NCI-H82 treated with DMSO at 0.1 percent for 48 hours (cell line): ENCODE data around the gene MYO3B.
"Not testable (repeated sequence)": the region's sequence is repeated elsewhere in the genome, so short reads cannot be mapped to it uniquely, and the experiment has no call there.

Experiments used
- DNase-seq: peaks from one replicate; lab custom pipeline; 2025; ENCODE audit not compliant: unreplicated experiment; lab: John Stamatoyannopoulos, UW

The MYO3B gene

DNA sequence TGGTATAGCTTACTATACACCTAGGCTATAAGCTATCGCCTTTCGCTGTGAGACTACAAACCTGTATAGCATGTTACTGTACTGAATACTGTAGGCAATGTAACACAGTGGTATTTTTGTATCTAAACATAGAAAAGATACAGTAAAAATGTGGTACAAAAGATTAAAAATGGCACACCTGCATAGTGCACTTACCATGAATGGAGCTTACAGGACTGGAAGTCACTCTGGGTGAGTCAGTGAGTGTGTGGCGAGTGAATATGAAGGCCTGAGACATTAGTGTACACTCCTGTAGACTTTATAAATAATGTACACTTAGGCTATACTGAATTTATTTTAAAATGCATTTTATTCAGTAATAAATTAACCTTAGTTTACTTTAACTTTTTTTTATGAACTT lies 279.0 kb downstream of the MYO3B start:
- no peak for DNase-seq

DNA sequence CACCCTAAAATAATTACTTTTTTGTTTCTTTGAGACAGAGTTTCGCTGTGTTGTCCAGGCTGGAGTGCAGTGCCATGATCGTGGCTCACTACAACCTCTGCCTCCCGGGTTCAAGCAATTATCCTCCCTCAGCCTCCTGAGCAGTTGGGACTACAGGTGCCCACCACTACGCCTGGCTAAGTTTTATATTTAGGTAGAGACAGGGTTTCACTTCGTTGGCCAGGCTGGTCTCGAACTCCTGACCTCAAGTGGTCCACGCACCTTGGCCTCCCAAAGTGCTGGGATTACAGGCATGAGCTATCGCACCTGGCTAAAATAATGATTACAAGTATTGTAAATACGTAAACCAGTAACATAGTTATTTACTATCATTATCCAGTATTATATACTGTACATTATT lies 279.8 kb downstream of the MYO3B start:
- DNase-seq = no peak

- no peak for DNase-seq
These were observed 283.9 kb downstream of the MYO3B start for GRCh38 chr2:170461889-170462288.

DNA sequence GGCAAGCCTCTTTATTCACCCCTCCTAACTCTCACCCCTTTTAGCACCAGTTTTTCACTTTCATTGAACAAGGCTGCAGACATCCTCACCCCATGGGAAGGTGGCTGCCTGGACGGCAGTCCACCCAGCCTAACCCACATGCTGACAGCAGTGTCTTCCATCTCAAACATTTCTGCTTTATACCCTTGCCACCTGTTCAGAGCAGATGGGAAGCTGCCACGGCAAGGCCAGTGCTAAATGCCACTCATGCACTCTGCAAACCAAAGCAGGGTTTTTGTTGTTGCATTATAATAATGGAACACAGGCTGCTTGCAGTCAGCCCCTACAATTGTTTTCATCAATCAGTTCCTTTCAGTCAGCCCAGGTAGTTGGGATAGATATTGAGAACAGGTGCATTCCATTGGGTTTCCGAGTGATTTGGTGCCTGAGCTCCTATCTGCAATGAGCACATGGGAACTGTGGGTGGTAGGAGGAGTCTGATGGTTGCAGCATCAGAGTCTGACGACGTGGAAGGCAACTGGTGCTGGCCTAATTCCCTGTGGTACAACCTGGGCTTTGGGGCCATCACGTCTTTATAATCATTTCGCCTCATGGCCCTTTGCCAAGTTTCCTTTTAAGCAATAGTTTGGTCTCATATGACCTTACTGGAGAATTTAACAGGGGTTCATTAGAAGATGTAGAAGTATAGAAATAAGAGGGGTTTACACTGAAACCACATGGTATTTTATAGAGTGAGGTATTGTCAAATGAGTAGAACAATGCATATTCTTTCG lies 284.7 kb downstream of the MYO3B start:
- no peak for DNase-seq

DNA sequence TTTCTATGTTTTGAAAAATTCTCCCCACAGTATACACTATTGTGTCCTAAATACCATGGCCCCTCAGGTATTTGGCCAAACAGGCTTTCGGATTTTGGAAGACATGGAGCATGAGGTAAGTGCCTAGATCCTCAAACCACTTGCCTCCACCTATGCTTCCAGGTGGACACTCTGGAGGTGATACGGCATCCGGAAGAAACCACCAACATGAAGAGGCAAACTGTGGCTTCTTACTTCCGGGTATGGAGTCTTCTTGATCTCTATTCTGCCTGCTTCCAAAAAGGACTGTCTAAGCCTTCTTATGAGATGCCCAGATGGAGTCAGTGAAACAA lies 285.2 kb downstream of the MYO3B start:
- DNase-seq = no peak

DNA sequence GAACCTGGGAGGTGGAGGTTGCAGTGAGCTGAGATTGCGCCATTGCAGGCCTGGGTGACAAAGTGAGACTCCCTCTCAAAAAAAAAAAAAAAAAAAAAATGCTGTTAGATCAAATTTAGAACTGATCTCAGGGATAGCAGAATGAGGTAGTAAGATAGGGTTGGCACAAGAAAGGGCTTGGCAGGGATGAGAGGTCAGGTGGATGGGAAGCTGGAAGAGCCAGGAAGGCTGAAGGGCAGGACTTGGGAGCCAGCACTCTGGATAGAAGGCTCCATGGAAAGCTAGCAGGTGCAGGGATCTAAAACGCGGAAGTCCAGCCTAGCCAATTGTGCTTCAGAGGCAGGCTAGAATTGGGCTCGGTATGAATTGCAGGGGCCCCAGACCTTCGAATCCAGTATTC lies 286.3 kb downstream of the MYO3B start:
- no peak for DNase-seq

DNA sequence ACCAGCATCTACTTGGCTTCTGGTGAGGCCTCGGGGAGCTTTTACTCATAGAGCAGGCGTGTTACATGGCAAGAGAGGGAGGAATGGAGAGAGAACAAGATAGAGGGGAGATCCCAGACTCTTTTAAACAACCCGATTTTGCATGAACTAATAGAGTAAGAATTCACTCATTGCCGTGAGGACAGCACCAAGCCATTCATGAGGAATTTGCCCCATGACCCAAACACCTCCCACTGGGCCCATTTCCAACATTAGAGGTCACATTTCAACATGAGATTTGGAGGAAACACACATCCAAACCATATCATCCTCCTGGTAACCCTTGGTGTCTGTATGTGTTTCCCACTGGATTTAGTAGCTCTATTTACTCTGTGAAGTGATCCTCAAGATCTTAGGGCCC lies 287.3 kb downstream of the MYO3B start:
- no peak for DNase-seq

- DNase-seq = no peak
These were observed 288.7 kb downstream of the MYO3B start for GRCh38 chr2:170466632-170467031.

- DNase-seq = no peak
These were observed 289.8 kb downstream of the MYO3B start for GRCh38 chr2:170467568-170468422.

GRCh38 chr2:170468557-170468956 lies 290.6 kb downstream of the MYO3B start:
- no peak for DNase-seq

- DNase-seq = not testable (repeated sequence)
These were observed 294.6 kb downstream of the MYO3B start for GRCh38 chr2:170472498-170472897.

DNA sequence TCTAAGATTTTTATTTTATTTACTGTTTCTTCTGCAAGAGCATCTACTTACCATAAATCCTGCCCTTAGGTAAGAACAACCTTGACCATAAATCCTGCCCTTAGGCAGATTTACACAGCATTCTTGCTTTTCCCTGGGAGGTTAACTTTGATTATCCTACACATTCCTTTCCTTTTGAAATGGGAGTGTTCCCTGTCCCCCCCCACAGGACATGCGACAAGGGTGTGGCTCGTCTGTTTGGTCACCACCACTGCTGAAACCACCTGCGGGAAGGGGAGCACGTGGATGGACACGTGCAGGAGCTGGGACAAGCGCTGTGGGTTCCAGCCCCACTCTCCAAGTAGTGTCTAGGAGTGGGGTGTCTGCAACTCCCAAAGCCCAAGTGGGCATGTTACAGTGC lies 297.9 kb downstream of the MYO3B start:
- no peak for DNase-seq

- no peak for DNase-seq
These were observed 299.7 kb downstream of the MYO3B start for GRCh38 chr2:170477630-170478029.

DNA sequence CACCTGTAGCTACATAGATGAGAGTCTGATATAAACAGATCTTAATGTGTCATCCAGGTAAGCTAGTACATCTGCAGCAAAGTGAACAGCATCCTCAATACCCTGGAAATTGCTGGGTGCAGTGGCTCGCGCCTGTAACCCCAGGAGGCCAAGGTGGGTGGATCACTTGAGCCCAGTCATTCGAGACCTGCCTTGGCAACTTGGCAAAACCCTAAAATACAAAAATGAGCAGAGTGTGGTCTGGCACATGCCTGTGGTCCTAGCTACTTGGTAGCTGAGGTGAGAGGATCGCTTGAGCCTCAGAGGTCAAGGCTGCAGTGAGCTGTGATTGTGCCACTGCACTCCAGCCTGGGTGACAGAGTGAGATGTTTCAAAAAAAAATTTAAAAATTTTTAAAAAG lies 303.3 kb downstream of the MYO3B start:
- DNase-seq = no peak

DNA sequence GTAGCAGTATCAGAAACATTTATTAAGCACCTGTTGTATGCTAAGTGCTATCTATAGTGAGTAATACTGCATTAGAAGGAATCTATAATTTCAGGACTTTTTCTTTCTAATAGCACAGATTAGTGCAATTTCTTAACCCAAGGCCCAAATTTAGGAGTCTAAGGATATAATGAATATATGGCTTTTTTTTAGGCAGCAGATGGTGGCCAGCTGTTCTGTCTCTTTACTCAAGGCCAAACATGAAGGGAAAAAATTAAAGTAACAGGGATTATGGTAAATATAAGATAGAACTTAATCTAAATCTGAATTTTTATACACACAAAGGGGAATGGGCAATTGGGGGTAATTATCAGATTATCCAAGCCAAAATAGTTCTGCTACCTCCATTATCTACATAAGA lies 306.6 kb downstream of the MYO3B start:
- no peak for DNase-seq

DNA sequence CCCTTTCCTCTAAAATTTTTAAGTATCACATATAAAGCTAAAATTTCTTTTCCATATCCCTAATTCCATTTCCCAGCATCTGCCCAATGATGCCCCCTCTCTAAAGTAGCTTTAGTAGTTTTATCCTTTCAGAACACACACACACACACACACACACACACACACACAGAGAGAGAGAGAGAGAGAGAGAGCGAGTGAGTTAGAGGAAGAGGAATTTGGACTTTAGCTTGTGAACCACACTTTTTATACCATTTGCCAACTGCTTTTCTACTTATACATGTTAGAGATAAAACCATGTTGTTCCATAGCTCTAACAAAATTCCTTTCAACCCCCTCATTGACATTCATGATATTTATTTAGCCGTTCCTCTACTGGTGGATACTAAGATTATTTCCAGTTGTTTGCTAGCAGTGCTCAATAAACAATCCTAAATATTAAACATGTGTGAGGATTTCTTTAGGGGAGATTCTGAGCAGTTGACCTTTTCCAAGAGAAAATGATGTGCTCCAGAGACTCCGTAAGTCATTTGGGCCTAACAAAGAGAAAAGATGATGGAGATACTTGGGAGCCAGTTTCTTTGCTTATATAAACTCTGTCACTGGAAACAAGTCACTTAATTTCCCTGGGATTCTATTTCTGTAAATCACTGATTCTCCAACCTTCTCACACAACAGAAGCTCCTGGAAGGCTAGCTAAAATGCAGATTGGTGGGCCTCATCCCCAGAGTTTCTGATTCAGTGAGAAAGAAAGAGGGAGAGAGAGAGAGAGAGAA lies 307.5 kb downstream of the MYO3B start:
- DNase-seq = no peak

GRCh38 chr2:170486730-170487129 lies 308.8 kb downstream of the MYO3B start:
- DNase-seq = no peak

DNA sequence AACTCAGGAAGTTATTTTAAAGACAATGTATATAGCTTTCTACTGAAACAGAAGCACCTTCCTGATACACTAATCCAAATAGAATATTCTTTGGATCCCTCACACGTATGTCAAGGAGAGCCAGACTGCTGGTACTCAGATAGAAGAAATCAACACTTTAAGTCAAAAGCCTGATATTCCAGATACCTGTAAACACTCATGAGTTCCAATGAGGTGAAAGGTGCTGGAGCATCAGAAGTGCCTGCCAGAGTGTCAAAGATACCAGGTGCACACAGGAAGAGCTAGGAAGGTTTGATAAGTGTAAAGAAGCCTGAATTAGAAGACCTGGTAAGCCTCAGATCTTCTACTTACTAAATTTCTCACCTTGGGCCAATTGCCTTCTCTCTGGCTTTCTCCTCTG lies 310.9 kb downstream of the MYO3B start:
- DNase-seq = no peak

DNA sequence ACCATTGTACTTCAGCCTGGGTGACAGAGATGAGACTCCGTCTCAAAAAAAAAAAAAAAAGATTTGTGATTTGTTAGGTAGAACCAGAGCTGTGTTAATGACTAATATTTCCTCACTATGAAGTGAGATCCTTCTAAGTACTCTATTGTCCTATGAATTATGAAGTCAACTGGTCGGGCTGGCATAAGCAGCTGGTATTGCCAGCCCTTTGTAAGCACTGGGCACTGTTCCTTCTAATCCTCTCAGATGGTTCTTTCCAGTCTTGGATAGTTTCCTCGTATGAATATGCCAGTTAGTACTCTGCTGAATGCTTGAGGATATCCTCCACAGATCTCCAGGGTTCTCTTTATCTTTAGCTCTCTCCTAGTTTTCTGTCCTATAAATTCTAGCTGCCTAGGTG lies 314.1 kb downstream of the MYO3B start:
- no peak for DNase-seq

GRCh38 chr2:170493426-170494097 lies 315.6 kb downstream of the MYO3B start:
- DNase-seq = no peak

- DNase-seq = no peak
These were observed 317.9 kb downstream of the MYO3B start for GRCh38 chr2:170495896-170496295.
